Breast epithelium (tissue), 4 donors: ENCODE results near the gene MAPKAP1. TPM values are rescaled to one million over a fixed set of nuclear protein-coding genes. Genes with fewer than 3 reads are reported as not detected.

Source experiments
- DNase-seq, 2 donors: peaks; one replicate each; pipeline ENCODE4 v3.0.0-alpha.2; 2019; ENCODE audit warnings: low spot score in 2 of 2
- H3K27ac ChIP-seq, 2 donors: fragments of 200-600 bp; sonication (generic) in 1 of 2; one replicate each; pipeline ENCODE4 v1.5.1; 2016 to 2019; ENCODE audit warnings: mild to moderate bottlenecking in 1 of 2
- H3K27me3 ChIP-seq, 2 donors: fragments of 200-600 bp; sonication (generic) in 1 of 2; one replicate each; pipeline versions ENCODE4 v1.5.1 to v1.6.0; 2017 to 2019; ENCODE audit warnings: control low read depth in 1 of 2, mild to moderate bottlenecking in 1 of 2
- H3K36me3 ChIP-seq: fragments of 200-600 bp; one replicate; pipeline ENCODE4 v1.5.1; 2019
- H3K4me1 ChIP-seq, 2 donors: fragments of 200-600 bp; sonication (generic); one replicate each; pipeline ENCODE4 v1.5.1; 2016 to 2019; ENCODE audit warnings: control low read depth in 1 of 2
- H3K4me3 ChIP-seq, 3 donors: fragments of 200-600 bp; sonication (generic); 1 replicate in 2 of 3; 2 replicates in 1 of 3; pipeline ENCODE4 v1.5.1; 2016 to 2019; ENCODE audit warnings: mild to moderate bottlenecking in 3 of 3, moderate library complexity in 2 of 3
- H3K9me3 ChIP-seq, 2 donors: fragments of 200-600 bp; sonication (generic) in 1 of 2; one replicate each; pipeline ENCODE4 v1.5.1; 2016 to 2019; ENCODE audit warnings: control low read depth in 1 of 2
- CTCF ChIP-seq, 3 donors: fragments of 450-650 bp; IDR thresholded peaks; one replicate each; pipeline ENCODE4 v1.5.1; 2016 to 2017; ENCODE audit warnings: antibody characterized with exemption in 3 of 3, mild to moderate bottlenecking in 3 of 3, moderate library complexity in 3 of 3
- POLR2A ChIP-seq: fragments of 450-650 bp; IDR thresholded peaks from one replicate; pipeline ENCODE4 v1.6.1; 2016; ENCODE audit warnings: antibody characterized with exemption, mild to moderate bottlenecking, moderate library complexity
- POLR2AphosphoS5 ChIP-seq, 3 donors: sonication (generic); formaldehyde crosslinking; IDR thresholded peaks; one replicate each; pipeline ENCODE4 v1.6.1; 2017; ENCODE audit warnings: antibody characterized with exemption in 3 of 3
- intact Hi-C: fragments of 100-400 bp; cut with DNase I; formaldehyde crosslinking; loops from one replicate; pipeline ENCODE4 v1.15.1; 2023; ENCODE audit warnings: low total_unique reads
- total RNA-seq, 3 donors: library from RNA; depleted of rRNA; stranded (reverse); fragments of >200 nt; gene quantifications; one replicate each; pipeline ENCODE4 v1.1.0, GENCODE V29; 2016

MAPKAP1 gene
- total RNA-seq, 3 donors from 2014 or later, result 61.3 to 81.9 (median 78.6) TPM

- intact Hi-C loops, result no loop called here
- Histone ChIP-seq H3K27ac (no peak overlapping the region), H3K27me3 (no peaks in the 10 kb centered on the region), H3K4me1 (no peaks in the 10 kb centered on the region), H3K9me3 (no peaks in the 10 kb centered on the region), H3K36me3 (no peaks in the 10 kb centered on the region), H3K4me3 (no peak overlapping the region)
- no peak for DNase-seq
- TF ChIP-seq CTCF (IDR thresholded peaks at IDR 0.05), result no peak
- TF ChIP-seq POLR2A, result no peak
- TF ChIP-seq POLR2AphosphoS5 (IDR thresholded peaks at IDR 0.05), result no peak
Measured at GRCh38 chr9:125432715-125433385, 274.2 kb downstream of the MAPKAP1 start.

DNA sequence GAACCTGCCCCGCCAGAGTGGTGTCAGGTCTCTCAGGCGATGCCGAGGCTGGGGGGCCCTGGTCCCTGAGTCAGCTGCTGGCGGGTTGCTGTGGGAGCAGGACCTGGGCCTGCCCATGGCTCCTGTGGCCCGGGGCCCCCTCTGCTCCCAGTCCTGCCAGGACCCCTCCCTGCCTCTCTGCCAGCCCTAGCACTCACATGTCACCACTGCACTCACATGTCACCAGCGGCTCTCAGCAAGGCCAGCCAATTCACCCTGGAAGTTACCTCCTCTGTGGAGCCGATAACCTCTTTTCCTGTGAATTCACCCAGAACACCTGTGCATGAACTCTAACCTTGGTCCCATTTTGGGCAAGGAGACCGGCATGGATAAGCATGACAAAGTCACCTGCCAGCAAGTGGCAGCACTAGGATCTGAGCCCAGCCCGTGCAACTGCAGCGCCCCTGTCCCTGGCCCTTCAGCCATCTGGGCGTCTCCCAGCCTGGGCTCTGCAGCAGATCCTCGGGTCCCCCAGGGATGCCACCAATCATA, 275.2 kb downstream of the MAPKAP1 start:
- H3K4me1 ChIP-seq, result no peaks in the 10 kb centered on the region
- H3K9me3 ChIP-seq, result no peaks in the 10 kb centered on the region
- intact Hi-C loops, result no loop called here
- no peak for TF ChIP-seq POLR2A
- TF ChIP-seq CTCF (IDR thresholded peaks at IDR 0.05), result no peak
- TF ChIP-seq POLR2AphosphoS5 (IDR thresholded peaks at IDR 0.05), result no peak
- H3K4me3 ChIP-seq, result no peak overlapping the region
- H3K36me3 ChIP-seq, result no peaks in the 10 kb centered on the region
- DNase-seq, result no peak
- H3K27me3 ChIP-seq, result no peaks in the 10 kb centered on the region
- no peak overlapping the region for H3K27ac ChIP-seq

DNA sequence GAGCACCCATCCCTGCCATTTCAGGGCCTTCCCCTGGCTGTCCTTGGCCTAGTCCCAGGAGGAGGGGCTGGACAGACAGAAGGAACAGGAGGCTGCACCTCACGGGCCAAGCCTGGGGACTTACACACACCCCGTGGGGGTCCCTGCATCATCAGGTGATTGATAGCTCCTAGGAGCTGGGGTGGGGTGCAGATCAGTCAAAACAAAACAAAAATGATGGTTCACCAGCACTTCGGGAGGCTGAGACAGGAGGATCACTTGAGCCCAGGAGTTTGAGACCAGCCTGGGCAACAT, 276.0 kb downstream of the MAPKAP1 start:
- Histone ChIP-seq H3K27ac (no peak overlapping the region), H3K4me3 (no peak overlapping the region), H3K27me3 (no peaks in the 10 kb centered on the region), H3K36me3 (no peaks in the 10 kb centered on the region), H3K4me1 (no peaks in the 10 kb centered on the region), H3K9me3 (no peaks in the 10 kb centered on the region)
- DNase-seq, result no peak
- no peak for TF ChIP-seq POLR2AphosphoS5 (IDR thresholded peaks at IDR 0.05)
- TF ChIP-seq CTCF (IDR thresholded peaks at IDR 0.05), result no peak
- no peak for TF ChIP-seq POLR2A
- intact Hi-C loops, result no loop called here

DNA sequence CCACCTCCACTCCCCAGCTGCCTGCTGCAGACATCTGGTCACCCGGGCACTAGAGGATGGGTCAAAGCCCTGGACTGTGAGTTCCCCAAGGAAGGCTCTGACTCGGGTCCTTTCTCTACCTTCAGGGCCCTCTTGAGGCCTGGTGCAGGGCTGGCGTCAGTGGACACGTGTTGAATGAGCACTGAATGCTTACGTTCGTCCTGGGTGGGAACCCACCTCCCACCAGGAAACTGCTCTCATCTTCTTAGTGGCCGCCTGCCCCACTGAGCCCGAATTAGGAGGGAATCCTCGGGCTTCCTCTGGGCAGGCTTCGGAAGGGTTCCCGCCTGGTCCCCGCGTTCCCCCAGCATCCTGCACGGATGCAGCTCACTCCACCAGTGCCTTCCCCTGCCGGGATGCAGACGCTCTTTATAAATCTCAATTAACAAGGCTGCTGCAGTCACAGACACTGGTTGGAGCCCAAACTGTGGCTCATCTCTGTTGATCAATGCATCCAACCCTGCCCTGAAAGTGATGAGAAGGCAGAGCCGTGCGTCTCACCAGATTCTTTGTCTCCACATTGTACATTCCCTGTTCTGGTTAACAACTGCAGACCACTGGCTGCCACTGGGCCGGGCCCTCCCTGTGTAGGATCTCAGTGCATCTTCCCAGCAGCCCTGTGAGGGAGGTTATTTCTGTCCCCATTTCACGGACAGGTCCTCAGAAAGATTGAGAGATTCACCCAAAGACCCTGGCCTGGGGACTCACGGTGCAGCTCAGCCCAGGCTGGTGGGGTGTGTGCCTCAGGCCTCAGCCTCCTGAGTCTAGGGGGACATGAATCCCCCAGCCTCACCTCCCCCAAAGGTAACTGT, 276.6 kb downstream of the MAPKAP1 start:
- Histone ChIP-seq H3K27ac (no peak overlapping the region), H3K4me1 (no peaks in the 10 kb centered on the region), H3K9me3 (no peaks in the 10 kb centered on the region), H3K4me3 (no peak overlapping the region), H3K36me3 (no peaks in the 10 kb centered on the region), H3K27me3 (no peaks in the 10 kb centered on the region)
- TF ChIP-seq POLR2AphosphoS5 (IDR thresholded peaks at IDR 0.05) (no peak), POLR2A (no peak), CTCF (IDR thresholded peaks at IDR 0.05) (no peak)
- no peak for DNase-seq
- intact Hi-C loops, result no loop called here
